MM.1S (cell line): Measurements from ENCODE around the gene BCCIP.

ENCODE experiments used
- DNase-seq: peaks from one replicate; pipeline ENCODE4 v3.0.0-alpha.2; 2015
- H2AFZ ChIP-seq: fragments of 300-600 bp; sonication (generic); 2 replicates; pipeline ENCODE4 v1.6.0; 2016; ENCODE audit warnings: antibody characterized with exemption, low read length
- H3F3A ChIP-seq: fragments of 300-600 bp; sonication (generic); 2 replicates; pipeline ENCODE4 v1.6.1; 2016; ENCODE audit warnings: mild to moderate bottlenecking, antibody characterized with exemption, low read length, moderate library complexity, mixed read lengths; ENCODE audit not compliant: insufficient read depth
- H3K27ac ChIP-seq: fragments of 300-600 bp; sonication (generic); 2 replicates; pipeline ENCODE4 v1.5.1; 2016; ENCODE audit warnings: mild to moderate bottlenecking, low read length
- H3K27me3 ChIP-seq: fragments of 300-600 bp; sonication (generic); replicated peaks from 2 replicates; pipeline ENCODE4 v1.6.0; 2016; ENCODE audit warnings: low read length; ENCODE audit not compliant: insufficient read depth
- H3K36me3 ChIP-seq: fragments of 300-600 bp; sonication (generic); replicated peaks from 2 replicates; pipeline ENCODE4 v1.6.1; 2016; ENCODE audit warnings: mild to moderate bottlenecking, low read length, mixed read lengths; ENCODE audit not compliant: insufficient read depth
- H3K4me1 ChIP-seq: fragments of 300-600 bp; sonication (generic); 2 replicates; pipeline ENCODE4 v1.6.1; 2016; ENCODE audit warnings: low read length, mixed read lengths
- H3K4me2 ChIP-seq: fragments of 300-600 bp; sonication (generic); 2 replicates; pipeline ENCODE4 v1.6.0; 2016; ENCODE audit warnings: low read depth, low read length
- H3K4me3 ChIP-seq: fragments of 300-600 bp; sonication (generic); 2 replicates; pipeline ENCODE4 v1.5.1; 2016; ENCODE audit warnings: low read length, mixed read lengths
- H3K79me2 ChIP-seq: fragments of 300-600 bp; sonication (generic); 2 replicates; pipeline ENCODE4 v1.6.1; 2016; ENCODE audit warnings: mixed run types, low read length, mixed read lengths
- H3K9ac ChIP-seq: fragments of 300-600 bp; sonication (generic); 2 replicates; pipeline ENCODE4 v1.6.1; 2016; ENCODE audit warnings: low read length, mixed read lengths
- H3K9me2 ChIP-seq: fragments of 300-600 bp; sonication (generic); replicated peaks from 2 replicates; pipeline ENCODE4 v1.6.1; 2016; ENCODE audit warnings: mild to moderate bottlenecking, low read length, mixed read lengths; ENCODE audit not compliant: insufficient read depth
- H3K9me3 ChIP-seq: fragments of 300-600 bp; sonication (generic); replicated peaks from 2 replicates; pipeline ENCODE4 v1.6.1; 2016; ENCODE audit warnings: mild to moderate bottlenecking, low read length, mixed read lengths; ENCODE audit not compliant: insufficient read depth
- H4K20me1 ChIP-seq: fragments of 300-600 bp; sonication (generic); 2 replicates; pipeline ENCODE4 v1.6.1; 2016; ENCODE audit warnings: mild to moderate bottlenecking, low read length, moderate library complexity, mixed read lengths; ENCODE audit not compliant: insufficient read depth
- EZH2 ChIP-seq: fragments of 300-600 bp; sonication (generic); optimal IDR thresholded peaks from 2 replicates; pipeline ENCODE3; 2017; ENCODE audit warnings: low read depth, mild to moderate bottlenecking, antibody characterized with exemption, low read length, mixed read lengths
- EZH2phosphoT487 ChIP-seq: fragments of 300-600 bp; sonication (generic); IDR thresholded peaks from 2 replicates; pipeline ENCODE4 v1.6.1; 2018; ENCODE audit warnings: antibody characterized with exemption, low read length
- TF ChIP-seq, protein P1 (sequence below): fragments of 300-600 bp; sonication (generic); IDR thresholded peaks from 2 replicates; pipeline ENCODE4 v1.5.1; 2016; ENCODE audit warnings: antibody characterized with exemption, low read length, mixed read lengths

BCCIP gene

DNA sequence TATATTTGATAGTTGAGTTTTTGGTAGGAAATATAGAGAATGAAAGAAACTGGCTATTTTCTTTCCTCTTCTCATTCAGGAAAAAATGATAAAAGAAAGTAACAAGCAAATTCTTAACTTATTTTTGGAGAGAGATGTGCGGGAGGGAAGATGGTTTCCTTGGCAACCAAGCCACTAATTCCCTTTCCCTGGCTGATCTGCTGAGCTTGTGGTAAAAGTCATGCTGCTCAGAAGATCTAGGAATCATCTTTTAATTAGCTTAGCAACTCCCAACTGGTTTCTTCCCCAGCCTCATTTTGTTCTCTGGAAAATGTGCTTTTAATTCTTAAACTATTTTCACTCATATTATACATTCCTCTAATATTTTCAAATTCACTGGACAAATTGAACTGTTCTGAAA, 12.1 kb upstream of the BCCIP start:
- Histone ChIP-seq H4K20me1 (no peaks in the 10 kb centered on the region), H3K36me3 (no peaks in the 10 kb centered on the region; the same call in 1 of the 2 replicates), H3K79me2 (no peaks in the 10 kb centered on the region), H3K9me3 (no peaks in the 10 kb centered on the region), H3K27ac (no peak overlapping the region), H3K4me3 (no peak overlapping the region), H3K9ac (no peak overlapping the region), H3K4me2 (no peak overlapping the region), H3K9me2 (no peaks in the 10 kb centered on the region), H3K4me1 (no peaks in the 10 kb centered on the region), H3F3A (no peaks in the 10 kb centered on the region), H3K27me3 (no peaks in the 10 kb centered on the region), H2AFZ (no peak overlapping the region)
- DNase-seq: no peak
- no peak for TF ChIP-seq EZH2
- no peak for TF ChIP-seq EZH2phosphoT487
- TF ChIP-seq, protein P1, sequence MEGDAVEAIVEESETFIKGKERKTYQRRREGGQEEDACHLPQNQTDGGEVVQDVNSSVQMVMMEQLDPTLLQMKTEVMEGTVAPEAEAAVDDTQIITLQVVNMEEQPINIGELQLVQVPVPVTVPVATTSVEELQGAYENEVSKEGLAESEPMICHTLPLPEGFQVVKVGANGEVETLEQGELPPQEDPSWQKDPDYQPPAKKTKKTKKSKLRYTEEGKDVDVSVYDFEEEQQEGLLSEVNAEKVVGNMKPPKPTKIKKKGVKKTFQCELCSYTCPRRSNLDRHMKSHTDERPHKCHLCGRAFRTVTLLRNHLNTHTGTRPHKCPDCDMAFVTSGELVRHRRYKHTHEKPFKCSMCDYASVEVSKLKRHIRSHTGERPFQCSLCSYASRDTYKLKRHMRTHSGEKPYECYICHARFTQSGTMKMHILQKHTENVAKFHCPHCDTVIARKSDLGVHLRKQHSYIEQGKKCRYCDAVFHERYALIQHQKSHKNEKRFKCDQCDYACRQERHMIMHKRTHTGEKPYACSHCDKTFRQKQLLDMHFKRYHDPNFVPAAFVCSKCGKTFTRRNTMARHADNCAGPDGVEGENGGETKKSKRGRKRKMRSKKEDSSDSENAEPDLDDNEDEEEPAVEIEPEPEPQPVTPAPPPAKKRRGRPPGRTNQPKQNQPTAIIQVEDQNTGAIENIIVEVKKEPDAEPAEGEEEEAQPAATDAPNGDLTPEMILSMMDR: no peak

DNA sequence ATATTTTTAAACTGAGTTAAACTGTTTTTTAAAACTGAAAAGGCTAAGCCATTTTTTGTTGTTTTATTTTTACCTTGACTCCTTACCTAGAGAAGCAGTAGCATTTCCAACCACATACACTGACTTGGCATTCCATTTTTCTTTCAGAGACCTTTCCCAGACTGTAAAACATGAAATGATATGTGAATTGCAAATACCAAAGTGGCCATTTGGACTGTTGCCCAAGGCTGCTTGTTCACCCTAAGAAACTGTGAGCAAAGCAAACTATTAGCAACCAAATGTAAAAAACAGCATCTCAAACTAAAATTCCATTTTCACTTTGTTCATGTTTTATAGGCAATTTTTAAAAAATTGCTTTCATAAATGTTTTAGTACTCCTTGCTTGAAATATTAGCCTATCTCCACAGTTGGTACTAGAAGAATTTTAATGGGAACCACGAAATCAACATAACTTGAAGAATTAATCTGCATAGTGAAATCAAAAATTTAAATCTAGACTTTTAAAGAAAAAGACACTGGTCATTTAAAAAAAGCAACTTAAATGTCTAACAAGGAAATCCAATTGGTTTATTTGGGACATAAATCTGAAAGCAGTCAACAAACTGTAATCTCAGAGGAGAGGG, 11.1 kb upstream of the BCCIP start:
- no peak overlapping the region for H3K27ac ChIP-seq
- H3K36me3 ChIP-seq: no peaks in the 10 kb centered on the region; the same call in 1 of the 2 replicates

DNA sequence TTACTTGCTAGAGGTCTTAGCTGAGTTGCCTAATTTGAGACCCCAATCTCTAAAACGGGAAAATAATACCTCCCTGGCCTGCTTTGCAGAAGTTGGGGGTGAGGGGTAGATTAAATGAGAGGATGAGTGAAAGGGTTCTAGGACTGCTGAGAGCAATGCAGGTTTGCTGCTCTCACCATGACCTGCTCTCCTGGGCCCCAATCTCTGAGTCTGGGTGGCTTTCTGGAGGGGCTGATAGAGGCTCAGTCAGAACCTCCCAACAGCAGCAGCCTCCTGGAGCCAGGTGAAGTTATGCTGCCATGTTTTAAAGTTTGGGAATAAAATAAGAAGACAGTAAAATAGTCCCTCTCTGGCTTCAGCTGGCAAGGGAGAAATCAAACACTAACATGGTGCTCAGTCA, 7.6 kb upstream of the BCCIP start:
- no peak for DNase-seq
- Histone ChIP-seq H3K4me1 (0 out of 2 replicates have a peak, but pooled peaks cover 5% of the 10 kb centered on the region), H3K79me2 (no peaks in the 10 kb centered on the region; the same call in 1 of the 2 replicates), H3K9ac (no peak overlapping the region), H3K9me3 (no peaks in the 10 kb centered on the region), H3K27ac (no peak overlapping the region), H3K4me2 (no peak overlapping the region), H3K4me3 (no peak overlapping the region), H4K20me1 (no peaks in the 10 kb centered on the region), H3K36me3 (no peaks in the 10 kb centered on the region), H2AFZ (no peak overlapping the region), H3K9me2 (no peaks in the 10 kb centered on the region), H3K27me3 (no peaks in the 10 kb centered on the region), H3F3A (no peaks in the 10 kb centered on the region)
- TF ChIP-seq, protein P1: no peak
- no peak for TF ChIP-seq EZH2phosphoT487
- no peak for TF ChIP-seq EZH2

More for the DNA sequence above, 11.1 kb upstream of the BCCIP start:
- Histone ChIP-seq H3K9me3 (no peaks in the 10 kb centered on the region), H4K20me1 (no peaks in the 10 kb centered on the region), H2AFZ (no peak overlapping the region), H3K27me3 (no peaks in the 10 kb centered on the region), H3K9me2 (no peaks in the 10 kb centered on the region), H3K4me1 (no peaks in the 10 kb centered on the region), H3K4me3 (no peak overlapping the region), H3K4me2 (no peak overlapping the region), H3K79me2 (no peaks in the 10 kb centered on the region), H3F3A (no peaks in the 10 kb centered on the region), H3K9ac (no peak overlapping the region)
- TF ChIP-seq EZH2phosphoT487: no peak
- TF ChIP-seq EZH2: no peak
- TF ChIP-seq, protein P1: no peak
- no peak for DNase-seq
